Hepatocyte (in vitro differentiated cells): ENCODE data around the gene KRTAP3-2.

ENCODE experiments used
- EZH2 ChIP-seq: fragments of 200-600 bp; sonication (generic); IDR thresholded peaks from 2 replicates; pipeline ENCODE4 v1.6.1; 2016; ENCODE audit warnings: antibody characterized with exemption, mild to moderate bottlenecking, borderline replicate concordance
- EZH2phosphoT487 ChIP-seq: fragments of 200-600 bp; sonication (generic); IDR thresholded peaks from one replicate; pipeline ENCODE4 v1.6.1; 2018; ENCODE audit warnings: antibody characterized with exemption, mild to moderate bottlenecking, low read depth, moderate library complexity; ENCODE audit not compliant: unreplicated experiment, severe bottlenecking
- TF ChIP-seq, protein P1 (sequence below): fragments of 200-600 bp; sonication (generic); IDR thresholded peaks from 2 replicates; pipeline ENCODE4 v1.5.1; 2016; ENCODE audit warnings: antibody characterized with exemption, mild to moderate bottlenecking; ENCODE audit not compliant: poor library complexity

DNA sequence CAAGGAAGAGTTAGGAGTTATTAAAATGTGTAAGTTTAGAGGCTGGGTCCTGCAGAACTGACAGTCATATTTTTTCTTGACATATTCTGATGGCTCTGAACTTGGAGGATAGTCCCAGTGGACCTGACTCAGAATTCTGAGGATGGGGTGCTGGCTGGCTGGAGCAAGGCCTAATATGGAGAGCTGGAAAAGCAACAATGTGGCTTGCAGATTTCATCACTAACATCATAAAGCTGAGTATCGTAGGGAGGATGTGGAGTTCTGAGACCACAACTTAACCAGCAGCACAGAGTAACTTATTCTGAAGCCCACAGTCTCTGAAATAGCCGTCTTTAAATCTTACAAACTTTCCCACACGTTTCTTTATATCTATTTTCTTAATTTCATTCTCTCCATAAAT lies 25.0 kb upstream of the KRTAP3-2 start:
- TF ChIP-seq, protein P1, sequence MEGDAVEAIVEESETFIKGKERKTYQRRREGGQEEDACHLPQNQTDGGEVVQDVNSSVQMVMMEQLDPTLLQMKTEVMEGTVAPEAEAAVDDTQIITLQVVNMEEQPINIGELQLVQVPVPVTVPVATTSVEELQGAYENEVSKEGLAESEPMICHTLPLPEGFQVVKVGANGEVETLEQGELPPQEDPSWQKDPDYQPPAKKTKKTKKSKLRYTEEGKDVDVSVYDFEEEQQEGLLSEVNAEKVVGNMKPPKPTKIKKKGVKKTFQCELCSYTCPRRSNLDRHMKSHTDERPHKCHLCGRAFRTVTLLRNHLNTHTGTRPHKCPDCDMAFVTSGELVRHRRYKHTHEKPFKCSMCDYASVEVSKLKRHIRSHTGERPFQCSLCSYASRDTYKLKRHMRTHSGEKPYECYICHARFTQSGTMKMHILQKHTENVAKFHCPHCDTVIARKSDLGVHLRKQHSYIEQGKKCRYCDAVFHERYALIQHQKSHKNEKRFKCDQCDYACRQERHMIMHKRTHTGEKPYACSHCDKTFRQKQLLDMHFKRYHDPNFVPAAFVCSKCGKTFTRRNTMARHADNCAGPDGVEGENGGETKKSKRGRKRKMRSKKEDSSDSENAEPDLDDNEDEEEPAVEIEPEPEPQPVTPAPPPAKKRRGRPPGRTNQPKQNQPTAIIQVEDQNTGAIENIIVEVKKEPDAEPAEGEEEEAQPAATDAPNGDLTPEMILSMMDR: no peak
- TF ChIP-seq EZH2phosphoT487: no peak
- TF ChIP-seq EZH2: no peak
